BJ (cell line): ENCODE results near the gene SVIP. TPM values are rescaled to one million over a fixed set of nuclear protein-coding genes. Genes with fewer than 3 reads are reported as not detected.

ENCODE experiments used
- CTCF ChIA-PET: fragments of 350-600 bp; formaldehyde crosslinking; extraction: SDS; loops from one replicate; lab custom pipeline; 2021; ENCODE audit warnings: antibody characterized with exemption, inconsistent platforms; lab: Yijun Ruan, JAX
- POLR2A ChIA-PET: fragments of 300-600 bp; sonication (Branson Sonifier 250); formaldehyde crosslinking; extraction: SDS; loops from one replicate; lab custom pipeline; 2021; ENCODE audit warnings: antibody characterized with exemption; lab: Charles Lee
- DNase-seq: peaks from one replicate; pipeline ENCODE4 v3.0.0-alpha.2; 2011; ENCODE audit warnings: low read depth
- H3K27me3 ChIP-seq: 2 replicates; pipeline ENCODE4 v1.6.0; 2011; ENCODE audit warnings: low read length; ENCODE audit not compliant: control insufficient read depth, insufficient read depth
- H3K36me3 ChIP-seq: 2 replicates; pipeline ENCODE4 v1.5.1; 2011; ENCODE audit warnings: low read length; ENCODE audit not compliant: control insufficient read depth, insufficient read depth
- H3K4me3 ChIP-seq: 2 replicates; pipeline ENCODE4 v1.5.1; 2011; ENCODE audit warnings: low read depth, mild to moderate bottlenecking, control low read depth, low read length
- polyA plus RNA-seq: library from polyadenylated mRNA; depleted of rRNA; stranded (reverse); fragments of >200 nt; gene quantifications from 2 replicates; pipeline ENCODE4 v1.2.3, GENCODE V29; 2011
- TF ChIP-seq, protein P1 (sequence below): IDR thresholded peaks from 2 replicates; pipeline ENCODE4 v1.5.1; 2011; ENCODE audit warnings: low read depth, mild to moderate bottlenecking, control low read depth, inconsistent platforms, low read length, moderate library complexity; ENCODE audit not compliant: insufficient read depth

SVIP gene
- polyA plus RNA-seq, 1 experiment = 1.3 TPM

DNA sequence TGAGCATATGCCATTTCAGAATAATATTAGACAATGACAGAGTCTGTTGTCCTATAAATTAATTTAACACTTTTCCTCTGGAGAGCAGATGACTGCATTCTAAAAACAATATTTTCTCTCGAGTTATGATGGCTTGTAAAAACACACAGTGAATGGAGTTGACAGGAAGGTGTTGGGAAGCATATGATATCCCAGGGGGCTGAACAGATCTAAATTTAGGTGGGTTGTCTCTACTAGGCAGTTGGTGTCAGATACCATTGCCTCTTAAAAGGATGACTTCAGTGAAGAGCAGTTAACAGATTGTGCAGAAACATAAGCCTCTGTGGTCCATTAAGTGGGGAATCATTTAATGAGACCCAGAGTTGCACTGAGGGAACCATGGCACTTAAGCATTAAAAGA, 30.7 kb downstream of the SVIP start:
- TF ChIP-seq, protein P1, sequence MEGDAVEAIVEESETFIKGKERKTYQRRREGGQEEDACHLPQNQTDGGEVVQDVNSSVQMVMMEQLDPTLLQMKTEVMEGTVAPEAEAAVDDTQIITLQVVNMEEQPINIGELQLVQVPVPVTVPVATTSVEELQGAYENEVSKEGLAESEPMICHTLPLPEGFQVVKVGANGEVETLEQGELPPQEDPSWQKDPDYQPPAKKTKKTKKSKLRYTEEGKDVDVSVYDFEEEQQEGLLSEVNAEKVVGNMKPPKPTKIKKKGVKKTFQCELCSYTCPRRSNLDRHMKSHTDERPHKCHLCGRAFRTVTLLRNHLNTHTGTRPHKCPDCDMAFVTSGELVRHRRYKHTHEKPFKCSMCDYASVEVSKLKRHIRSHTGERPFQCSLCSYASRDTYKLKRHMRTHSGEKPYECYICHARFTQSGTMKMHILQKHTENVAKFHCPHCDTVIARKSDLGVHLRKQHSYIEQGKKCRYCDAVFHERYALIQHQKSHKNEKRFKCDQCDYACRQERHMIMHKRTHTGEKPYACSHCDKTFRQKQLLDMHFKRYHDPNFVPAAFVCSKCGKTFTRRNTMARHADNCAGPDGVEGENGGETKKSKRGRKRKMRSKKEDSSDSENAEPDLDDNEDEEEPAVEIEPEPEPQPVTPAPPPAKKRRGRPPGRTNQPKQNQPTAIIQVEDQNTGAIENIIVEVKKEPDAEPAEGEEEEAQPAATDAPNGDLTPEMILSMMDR = no peak
- DNase-seq = no peak
- CTCF ChIA-PET = interaction anchor here (2.5 kb wide), 1 partner anchor 11 kb away, joined by 13 read pairs; no protein-coding TSS in a partner anchor
- Histone ChIP-seq H3K4me3 (no peak overlapping the region), H3K27me3 (no peaks in the 10 kb centered on the region), H3K36me3 (no peaks in the 10 kb centered on the region)
- POLR2A ChIA-PET = no interaction called here

- TF ChIP-seq, protein P1 = no peak
- Histone ChIP-seq H3K36me3 (no peaks in the 10 kb centered on the region), H3K4me3 (no peak overlapping the region), H3K27me3 (no peaks in the 10 kb centered on the region)
- ChIA-PET POLR2A (no interaction called here), CTCF (interaction anchor here (0.8 to 2.5 kb wide), 2 partner anchors 9 to 993 kb away, joined by 4 to 13 read pairs; no protein-coding TSS in a partner anchor)
- no peak for DNase-seq
These were observed 32.6 kb downstream of the SVIP start for GRCh38 chr11:22797047-22797446.

- CTCF ChIA-PET = interaction anchor here (1.2 kb wide), 1 partner anchor 14 kb away, joined by 3 read pairs; no protein-coding TSS in a partner anchor
- POLR2A ChIA-PET = no interaction called here
- no peak for DNase-seq
- H3K4me3 ChIP-seq = no peak overlapping the region
- TF ChIP-seq, protein P1 = no peak
- no peaks in the 10 kb centered on the region for H3K27me3 ChIP-seq
- H3K36me3 ChIP-seq = no peaks in the 10 kb centered on the region
These were observed 33.7 kb downstream of the SVIP start for GRCh38 chr11:22795914-22796313.

GRCh38 chr11:22792497-22792896, 37.1 kb downstream of the SVIP start:
- no peak for DNase-seq
- Histone ChIP-seq H3K4me3 (no peak overlapping the region), H3K27me3 (no peaks in the 10 kb centered on the region), H3K36me3 (no peaks in the 10 kb centered on the region)
- ChIA-PET CTCF (no interaction called here), POLR2A (no interaction called here)
- TF ChIP-seq, protein P1 = no peak

DNA sequence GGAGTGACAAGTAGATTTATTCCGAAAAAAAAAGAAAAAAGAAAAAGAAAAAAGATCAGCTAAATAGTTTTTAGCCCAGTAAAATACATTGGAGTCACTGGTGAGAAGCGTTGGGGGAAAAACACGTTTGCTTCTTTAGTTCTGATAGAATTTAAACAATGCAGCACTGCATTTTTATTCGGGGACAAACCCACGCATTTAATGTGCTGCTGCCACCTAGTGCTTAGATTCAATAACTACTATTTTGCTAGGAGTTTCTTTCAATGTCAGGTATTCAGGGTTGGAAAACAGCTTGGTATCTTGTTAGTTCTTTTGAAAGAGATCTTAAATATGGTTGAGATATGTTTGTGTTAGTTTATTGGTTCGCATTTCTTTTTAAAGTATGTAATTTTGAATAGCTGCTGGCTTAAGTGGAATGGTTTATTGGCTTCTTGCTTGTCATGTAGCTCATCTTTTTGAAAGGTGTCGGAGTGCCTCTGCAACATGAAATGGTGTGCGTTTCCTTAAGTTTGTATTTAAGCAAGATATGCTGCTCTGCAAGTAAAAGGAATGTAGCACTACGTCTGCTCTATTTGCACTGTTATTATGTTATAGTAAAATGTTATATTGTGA, 41.9 kb downstream of the SVIP start:
- no peak overlapping the region for H3K4me3 ChIP-seq
- ChIA-PET POLR2A (no interaction called here), CTCF (interaction anchor here (0.8 to 3.9 kb wide), 22 partner anchors 10 to 617 kb away, joined by 3 to 21 read pairs (median 4); no protein-coding TSS in a partner anchor)
- no peaks in the 10 kb centered on the region for H3K27me3 ChIP-seq
- TF ChIP-seq, protein P1 = peak; percentile 63
- DNase-seq = peak; percentile 1
- H3K36me3 ChIP-seq = no peaks in the 10 kb centered on the region
